Measurements from ENCODE around the gene NOTUM.
"Not testable (repeated sequence)": the region's sequence is repeated elsewhere in the genome, so short reads cannot be mapped to it uniquely, and the experiment has no call there.

The NOTUM gene

DNA sequence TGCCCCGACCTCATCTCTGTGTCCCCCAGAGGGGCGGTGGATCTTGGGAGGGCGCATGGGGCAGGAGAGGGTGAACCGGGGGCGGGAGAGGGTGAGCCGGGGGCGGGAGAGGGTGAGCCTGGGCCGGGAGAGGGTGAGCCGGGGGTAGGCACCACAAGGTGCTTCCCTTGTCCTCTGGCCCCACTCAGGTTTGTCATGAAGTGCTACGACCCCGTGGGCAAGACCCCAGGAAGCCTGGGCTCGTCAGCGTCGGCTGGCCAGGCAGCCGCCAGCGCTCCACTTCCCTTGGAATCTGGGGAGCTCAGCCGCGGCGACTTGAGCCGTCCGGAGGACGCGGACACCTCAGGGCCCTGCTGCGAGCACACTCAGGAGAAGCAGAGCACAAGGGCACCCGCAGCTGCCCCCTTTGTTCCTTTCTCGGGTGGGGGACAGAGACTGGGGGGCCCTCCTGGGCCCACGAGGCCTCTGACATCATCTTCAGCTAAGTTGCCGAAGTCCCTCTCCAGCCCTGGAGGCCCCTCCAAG is 35.3 kb upstream of the NOTUM start:
- DNase-seq (ENCODE audit: low read depth, low spot score): no peak

DNA sequence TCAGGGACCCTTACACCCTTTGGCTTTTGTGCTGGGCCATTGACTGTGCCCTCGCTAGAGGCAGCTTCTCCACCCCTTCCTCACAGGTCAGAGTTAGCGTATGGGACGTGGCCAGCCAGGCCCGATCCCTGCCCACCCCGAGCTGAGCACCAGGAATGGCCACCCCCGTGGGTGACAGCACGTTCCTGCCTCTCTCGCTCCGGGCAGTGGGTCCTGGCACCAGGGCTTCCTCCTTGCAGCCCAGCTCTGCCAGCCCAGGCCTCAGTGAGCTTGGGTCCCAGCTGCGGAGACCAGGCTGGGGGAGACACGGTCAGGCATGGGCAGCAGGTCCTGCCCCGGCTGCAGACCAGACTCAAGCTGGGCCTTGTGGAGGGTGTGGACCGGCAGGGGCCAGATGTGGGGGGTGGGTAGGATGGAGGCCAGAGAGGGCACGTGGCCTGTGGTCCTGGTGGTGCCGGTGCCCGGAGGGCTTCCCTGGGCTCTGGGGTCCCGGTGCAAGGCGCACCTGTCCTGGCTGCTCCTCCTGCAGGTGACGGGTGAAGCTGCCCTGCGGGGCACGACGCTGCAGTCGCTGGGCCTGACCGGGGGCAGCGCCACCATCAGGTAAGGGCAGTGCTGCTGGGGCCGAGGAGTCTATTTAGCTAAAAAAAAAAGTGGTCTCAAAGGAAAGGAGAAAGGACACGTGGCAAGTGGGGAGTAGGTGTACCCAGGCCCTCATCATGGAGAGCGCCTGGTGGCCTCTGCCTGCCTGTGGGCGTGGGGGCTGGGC is 34.7 kb upstream of the NOTUM start:
- no peak for DNase-seq (ENCODE audit: low read depth, low spot score)

DNA sequence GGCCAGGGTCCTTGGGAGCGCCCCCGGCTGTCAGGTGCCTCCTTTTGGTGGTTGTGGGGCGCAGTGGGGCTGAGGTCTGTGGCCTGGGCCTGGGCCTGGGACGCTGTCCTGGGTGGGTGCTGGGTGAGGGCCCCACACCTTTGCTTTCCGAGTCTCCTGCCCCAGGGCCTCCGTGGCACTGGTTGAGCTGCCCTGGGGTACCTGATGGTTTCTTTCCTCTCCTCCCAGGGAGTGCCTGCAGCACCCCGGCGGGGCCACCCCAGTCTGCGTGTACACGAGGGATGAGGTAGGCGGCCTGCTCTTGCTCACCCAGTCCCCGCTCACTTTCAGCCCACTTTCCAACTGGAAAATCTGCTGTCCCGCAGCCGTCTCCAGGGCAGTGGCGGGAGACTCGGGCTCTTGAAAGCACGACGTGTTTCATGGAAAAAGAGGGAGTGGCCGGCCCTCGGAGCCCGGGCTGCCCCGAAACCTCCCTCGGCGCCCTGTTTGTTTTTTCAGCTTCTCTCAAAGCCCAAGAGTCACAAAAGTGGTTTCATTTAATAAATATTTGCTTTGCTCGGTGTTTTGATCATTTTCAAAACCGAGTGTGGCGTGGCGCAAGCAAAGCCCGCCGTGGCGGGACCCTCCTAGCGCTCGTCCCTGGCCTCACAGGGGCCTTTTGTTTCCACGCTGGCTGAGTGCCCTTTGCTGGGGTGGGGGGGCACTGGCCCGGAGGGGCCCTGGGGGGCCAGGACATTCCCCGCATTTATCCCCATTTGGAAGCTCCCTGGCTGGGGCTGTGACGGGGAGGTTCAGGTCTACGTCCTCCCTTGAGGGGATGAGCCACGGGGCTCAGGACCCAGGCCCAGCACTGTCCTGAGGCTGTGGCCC is 33.8 kb upstream of the NOTUM start:
- DNase-seq (ENCODE audit: low read depth, low spot score): no peak

DNA sequence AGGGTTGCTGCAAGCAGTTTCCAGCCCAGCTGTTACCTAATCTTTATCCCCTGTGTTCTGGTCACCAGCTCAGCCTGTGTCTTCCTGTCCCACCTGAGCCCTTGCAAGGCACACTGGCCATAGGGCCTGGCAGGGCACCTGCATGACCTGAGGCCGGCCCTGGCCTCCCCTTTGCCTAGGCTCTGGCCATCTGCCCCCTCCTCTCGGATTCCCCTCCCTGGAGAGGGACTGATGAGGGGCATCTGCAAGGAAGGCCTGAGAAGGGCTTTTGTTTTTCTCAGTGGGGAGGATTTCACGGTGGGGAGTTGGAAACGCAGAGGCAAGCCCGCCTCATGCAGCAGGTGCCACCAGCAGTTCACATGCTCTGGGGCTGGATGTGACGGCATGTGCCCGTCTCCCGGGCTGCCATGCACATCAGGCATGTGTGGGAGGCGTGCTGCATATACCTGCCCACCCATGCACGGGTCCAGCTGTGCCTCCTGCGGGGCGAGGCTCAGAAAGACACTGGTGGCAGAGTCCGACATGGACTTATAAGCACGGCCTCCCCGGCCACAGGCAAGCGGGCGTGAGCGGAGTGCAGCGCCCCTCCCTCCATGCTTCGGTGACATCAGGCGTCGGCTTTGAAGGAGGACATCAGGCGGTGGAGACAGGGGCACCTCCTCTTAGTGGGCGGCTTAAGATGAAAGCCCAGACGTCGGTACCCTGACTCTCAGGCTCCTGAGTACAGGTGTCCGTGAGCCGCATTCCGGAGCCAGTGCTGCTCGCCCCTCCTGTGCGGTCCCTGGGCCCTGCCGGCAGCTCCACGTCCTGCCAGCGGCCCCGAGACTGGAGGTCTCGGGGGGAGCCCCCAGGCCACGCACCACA is 33.0 kb upstream of the NOTUM start:
- no peak for DNase-seq (ENCODE audit: low read depth, low spot score)

DNA sequence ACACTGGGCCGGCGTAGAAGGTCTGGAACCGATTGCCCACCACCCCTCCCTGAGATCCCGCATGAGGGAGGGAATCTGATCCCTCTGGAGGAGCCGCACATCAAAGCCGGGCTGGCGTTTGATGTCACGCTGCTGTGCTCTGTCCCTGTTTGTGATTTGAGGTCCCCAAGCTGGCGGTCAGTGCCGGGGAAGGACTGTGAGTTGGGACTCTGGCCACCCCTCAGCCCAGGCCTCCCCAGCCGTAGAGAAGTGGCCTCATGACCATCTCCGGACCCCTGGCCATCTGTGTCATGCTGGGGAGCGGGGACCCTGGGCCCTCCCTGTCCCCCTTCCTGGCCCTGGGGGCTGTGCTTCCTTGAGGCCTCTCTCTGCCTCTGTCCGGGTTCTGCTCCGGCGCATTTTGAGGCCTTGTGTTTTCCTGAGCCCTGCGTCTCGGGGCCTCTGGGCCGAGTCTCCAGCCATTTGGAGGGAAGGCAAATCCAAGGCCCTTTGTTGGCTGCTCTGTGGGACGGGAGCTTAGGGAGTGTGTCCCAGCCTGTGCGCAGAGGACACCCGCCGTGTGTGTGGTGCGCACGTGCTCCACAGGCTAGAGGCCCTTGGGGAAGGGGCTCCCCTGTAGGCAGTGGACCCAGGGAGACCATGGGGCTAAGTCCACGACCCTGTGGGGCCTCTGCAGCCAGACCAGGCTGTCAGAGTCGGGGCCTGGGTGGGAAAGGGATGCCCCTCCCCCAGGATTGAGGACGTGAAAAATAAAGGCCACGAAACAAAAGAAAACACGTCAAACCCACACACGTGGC is 31.5 kb upstream of the NOTUM start:
- no peak for DNase-seq (ENCODE audit: low read depth, low spot score)

DNA sequence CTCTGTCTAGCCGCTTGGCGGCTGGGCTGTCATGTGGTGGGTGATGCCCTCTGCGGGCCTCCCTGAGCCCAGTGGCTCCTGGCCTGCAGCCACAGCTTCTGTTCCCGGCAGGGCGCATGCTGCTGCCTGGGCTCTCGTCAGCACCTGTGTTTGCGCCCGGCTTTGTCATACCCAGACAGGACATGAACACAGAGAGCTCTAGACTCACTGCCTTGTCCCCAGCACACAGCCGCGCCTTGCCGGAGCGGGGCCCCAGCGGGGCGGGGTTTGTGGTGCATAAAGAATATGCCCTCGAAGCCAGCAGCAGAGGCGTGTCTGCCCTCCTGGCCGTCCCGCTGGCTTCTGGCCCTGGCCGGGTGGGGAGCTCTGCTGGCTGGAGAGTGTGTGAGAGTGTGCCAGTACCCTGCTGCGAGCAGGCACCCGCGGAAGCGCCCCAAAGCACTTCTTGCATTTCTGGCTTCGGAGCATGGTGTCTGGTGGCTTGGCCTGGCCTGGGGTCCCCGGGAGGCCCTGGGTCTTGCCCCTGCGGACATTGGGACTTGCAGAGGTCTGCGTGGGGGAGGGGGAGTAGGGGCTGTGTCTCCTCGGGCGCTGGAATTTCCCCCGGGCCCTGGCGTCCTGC is 30.8 kb upstream of the NOTUM start:
- DNase-seq (ENCODE audit: low read depth, low spot score): no peak

DNA sequence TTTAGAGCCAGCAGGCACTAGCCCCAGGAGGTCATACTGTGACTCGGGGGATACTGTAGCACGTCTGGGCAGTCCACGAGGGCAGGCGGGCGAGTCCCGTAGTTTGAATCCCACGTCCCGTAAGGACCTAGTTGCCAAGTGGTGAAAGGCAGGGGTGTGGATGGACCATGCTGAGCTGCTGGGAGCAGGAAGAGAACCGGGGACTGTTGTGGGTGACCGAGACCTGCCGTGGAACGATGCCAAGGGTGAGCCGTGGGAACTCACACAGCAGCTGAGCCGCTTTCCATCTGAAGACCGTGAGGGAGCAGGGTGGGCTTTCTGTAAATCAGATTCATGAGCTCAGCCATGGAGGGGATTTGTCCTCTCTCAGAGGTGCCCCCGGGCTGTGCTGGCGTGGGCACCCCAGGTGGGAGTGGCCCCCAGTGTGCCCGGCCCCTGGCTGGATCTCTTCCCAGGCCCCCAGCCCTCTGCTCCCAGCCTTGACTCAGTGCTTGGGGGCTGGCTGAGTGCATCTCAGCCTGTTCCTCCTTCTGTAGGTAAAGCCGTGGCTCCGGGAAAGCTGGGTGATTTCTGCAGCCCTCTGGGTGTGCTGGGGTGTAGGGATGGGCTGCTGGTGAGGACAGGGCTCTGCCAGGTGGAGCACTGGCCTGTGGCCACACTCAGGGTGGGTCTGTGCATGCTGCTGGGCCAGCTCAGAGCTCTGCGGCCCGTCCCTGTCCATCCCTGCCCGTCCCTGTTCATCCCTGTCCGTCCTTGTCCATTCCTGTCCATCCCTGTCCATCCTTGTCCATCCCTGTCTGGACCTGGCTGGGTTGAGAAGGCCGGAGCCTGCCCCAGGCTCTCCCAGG is 30.1 kb upstream of the NOTUM start:
- DNase-seq (ENCODE audit: low read depth, low spot score): no peak

DNA sequence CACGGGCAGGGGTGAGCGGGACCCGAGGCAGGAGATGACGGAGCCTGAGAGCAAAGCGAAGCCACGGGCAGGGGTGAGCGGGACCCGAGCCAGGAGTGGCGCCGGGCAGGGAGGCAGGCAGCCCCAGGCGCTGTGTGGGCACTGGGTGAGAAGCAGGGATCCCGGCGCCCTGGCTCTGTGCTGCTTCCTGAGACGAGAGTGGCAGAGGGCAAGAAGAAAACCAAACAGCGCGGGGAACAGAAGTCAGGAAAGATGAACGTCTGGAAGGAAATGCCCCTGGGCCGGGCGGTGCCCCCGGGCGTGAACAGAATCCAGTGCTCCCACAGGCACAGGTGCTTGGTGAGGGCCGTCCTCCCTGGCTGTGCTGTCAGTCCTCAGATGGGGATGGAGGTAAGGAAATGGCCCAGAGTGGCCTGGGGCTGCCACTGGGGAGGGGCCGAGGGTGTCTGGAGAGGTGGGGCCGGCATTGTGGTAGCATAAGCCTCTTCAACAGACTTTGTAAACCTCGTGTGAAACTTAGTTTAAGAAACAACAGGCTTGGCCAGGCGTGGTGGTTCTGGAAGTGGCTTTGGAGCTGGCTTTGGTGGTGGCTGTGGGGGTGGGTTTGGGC is 26.3 kb upstream of the NOTUM start:
- no peak for DNase-seq (ENCODE audit: low read depth, low spot score)

DNA sequence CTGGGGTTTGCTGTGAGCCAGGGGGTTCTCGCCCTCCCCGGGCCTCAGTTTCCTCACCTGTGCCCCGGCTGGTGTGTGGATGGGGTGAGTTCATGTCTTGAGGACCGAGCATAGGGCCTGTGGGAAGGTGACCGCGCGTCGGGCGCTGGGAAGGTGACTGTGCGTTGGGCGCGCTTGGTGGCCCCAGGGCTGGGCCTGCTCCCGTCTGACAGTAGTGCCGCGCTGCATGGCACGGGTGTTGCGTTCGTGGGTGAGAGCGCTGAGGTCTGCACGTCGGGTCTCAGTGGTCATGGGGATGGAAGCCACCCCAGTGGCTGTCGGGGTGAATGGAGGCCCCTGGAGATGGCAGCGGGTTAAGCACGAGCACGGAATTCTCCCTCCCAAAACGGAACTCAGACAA is 25.6 kb upstream of the NOTUM start:
- no peak for DNase-seq (ENCODE audit: low read depth, low spot score)

DNA sequence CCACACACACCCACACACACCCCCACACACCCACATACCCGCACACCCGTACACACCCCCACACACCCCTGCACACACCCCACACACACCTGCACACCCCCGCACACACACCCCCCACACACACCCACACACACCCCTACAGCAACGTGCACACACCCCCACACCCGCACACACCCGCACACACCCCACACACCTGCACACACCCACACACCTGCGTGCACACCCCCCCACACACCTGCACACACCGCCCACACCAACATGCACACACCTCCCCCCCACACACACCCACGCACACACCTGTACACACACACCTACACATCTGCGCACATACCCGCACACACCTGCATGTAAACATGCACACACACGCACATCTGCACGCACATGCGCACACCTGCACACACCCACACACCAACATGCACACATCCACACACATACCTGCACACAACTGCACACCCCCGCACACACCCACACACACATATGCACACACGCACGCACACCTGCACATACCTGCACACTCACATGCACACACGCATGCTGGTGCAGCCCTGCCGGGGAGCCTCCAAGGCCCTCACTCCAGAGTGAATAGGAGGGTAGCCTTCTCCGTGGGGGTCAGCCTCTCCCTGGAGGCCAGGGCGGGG is 23.9 kb upstream of the NOTUM start:
- DNase-seq (ENCODE audit: low read depth, low spot score): no peak

DNA sequence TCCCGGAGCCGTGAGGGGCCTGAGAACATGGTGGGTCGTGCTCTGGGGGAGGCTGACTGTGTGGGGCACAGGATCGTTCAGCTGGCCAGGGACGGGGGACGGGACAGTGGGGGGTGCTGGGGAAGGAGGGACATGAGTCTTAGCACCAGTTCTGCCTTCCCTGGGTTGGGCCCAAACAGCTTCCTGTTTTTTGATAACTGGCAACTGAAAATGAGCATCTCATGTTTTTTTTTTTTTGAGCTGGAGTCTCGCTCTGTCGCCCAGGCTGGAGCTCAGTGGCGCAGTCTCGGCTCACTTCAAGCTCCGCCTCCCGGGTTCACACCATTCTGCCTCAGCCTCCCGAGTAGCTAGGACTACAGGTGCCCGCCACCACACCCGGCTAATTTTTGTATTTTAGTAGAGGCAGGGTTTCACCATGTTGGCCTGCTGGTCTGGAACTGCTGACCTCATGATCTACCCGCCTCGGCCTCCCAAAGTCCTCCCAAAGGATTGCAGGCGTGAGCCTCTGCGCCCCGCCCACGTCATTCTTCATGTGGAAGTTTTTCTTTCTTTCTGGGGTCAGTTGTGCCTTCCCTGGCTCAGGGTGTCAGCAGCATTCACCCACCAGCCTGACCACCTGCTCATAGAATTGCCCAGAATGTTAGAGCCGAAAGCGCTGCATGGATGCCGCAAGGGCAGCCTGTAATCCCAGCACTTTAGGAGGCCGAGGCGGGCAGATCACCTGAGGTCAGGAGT is 22.8 kb upstream of the NOTUM start:
- DNase-seq (ENCODE audit: low read depth, low spot score): no peak

DNA sequence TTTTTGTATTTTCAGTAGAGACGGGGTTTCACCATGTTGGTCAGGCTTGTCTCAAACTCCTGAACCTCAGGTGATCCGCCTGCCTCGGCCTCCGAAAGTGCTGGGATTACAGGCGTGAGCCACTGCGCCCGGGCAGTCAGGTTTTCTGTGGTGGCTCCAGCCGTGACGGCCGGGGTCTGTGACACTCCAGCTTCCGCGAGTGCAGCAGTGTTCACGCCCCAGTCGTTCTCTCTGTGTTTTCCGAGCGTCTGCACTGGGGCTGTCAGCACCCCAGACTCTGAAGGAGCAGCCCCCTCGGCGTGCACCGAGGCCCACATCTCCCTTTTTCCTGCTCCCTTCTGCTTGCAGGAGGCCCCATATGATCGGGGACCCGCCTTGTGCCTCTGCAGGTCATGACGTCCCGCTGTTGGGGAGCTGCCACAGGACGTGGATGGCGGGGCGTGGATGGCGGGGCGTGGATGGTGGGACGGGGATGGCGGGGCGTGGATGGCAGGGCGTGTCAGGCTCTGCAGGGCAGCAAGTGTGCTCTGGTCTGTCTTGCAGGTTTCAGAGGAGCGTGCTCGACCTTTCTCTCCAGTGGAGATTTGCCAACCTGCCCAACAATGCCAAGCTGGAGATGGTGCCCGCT is 22.1 kb upstream of the NOTUM start:
- no peak for DNase-seq (ENCODE audit: low read depth, low spot score)

DNA sequence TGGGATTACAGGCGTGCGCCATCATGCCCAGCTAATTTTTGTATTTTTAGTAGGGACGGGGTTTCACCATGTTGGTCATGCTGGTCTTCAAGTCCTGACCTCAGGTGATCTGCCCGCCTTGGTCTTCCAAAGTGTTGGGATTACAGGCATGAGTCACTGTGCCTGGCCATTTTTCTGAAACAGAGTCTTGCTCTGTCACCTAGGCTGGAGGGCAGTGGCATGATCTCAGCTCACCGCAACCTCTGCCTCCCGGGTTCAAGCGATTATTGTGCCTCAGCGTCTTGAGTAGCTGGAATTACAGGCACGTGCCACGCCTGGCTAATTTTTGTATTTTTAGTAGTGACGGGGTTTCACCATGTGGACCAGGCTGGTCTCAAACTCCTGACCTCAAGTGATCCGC is 20.5 kb upstream of the NOTUM start:
- DNase-seq (ENCODE audit: low read depth, low spot score): not testable (repeated sequence)

DNA sequence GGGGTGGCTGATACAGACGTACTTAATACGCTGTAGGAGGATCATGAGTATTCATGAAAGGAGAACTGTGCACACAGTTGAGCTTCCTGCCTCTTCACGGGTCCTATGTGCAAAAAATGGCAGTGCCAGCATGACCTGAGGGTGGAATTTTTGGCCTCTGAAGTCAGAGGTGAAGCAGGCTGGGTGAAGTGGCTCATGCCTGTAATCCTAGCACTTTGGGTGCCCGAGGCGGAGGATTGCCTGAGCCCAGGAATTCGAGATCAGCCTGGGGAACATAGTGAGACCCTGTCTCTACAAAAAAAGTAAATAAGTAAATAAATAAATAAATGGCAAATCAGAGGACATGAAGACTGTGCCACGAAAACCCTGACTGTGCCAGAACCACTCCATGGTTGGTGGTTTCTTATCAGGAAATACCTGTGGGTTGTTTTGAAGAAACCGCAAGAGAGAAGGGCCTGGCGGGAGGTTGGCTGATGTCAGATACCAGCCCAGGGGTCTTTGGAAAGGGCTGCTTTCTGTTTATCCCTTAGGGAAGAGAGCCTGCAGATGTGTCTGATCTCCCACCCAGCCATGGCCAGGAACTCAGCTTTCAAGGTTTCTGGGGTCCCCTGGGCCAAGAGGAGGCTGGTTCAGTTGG is 19.8 kb upstream of the NOTUM start:
- no peak for DNase-seq (ENCODE audit: low read depth, low spot score)

DNA sequence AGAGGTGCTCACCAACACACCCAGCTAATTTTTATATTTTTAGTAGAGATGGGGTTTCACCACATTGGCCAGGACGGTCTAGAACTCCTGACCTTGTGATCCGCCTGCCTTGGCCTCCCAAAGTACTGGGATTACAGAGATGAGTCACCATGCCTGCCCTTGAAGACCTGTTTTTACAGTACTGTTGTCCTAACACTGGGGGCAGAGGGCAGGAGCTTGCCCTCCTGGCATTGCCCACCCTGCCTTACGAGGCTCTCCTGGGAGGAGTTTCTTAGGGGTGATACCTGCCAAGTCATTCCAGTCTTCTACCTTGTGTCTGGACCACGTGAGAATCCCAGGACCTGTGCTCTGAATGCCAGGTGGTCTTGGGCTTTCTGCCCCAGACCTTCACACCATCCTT is 19.1 kb upstream of the NOTUM start:
- no peak for DNase-seq (ENCODE audit: low read depth, low spot score)

DNA sequence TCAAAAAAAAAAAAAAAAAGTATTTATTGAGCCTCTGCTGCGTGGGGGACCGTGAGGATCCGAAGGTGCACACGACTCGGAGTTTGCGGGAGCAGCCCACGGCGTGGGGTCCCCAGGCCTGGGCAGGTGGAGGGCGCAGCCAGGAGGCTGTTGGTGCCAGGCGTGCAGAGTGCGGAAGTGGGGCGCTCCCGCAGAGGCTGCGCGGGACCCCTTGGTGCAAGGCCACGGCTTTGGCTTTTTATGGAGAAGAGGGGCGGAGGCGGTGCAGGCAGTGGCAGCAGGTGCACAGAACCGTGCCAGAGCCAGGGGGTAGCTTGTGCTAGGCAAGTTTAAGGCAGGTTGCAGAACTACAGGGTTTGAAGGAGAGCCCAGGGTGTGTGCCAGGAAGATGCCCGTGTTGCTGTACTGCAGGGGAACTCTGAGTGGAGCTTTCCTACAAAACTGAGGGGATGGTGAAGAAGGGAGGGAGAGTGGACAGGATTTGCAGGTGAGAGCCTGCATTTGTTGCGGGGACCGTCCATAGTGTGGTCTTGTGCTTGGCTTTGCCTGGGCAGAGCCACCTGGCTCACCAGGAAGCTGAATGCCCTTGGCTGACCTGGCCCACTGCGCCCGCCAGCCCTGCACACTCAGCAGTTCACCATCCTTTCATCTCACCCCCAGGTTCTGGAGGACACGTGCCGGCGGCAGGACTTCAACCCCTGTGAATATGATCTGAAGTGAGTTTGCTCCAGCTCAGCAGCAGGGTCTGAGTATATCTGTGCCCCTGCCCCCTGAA is 17.7 kb upstream of the NOTUM start:
- no peak for DNase-seq (ENCODE audit: low read depth, low spot score)

Data from iPS DF 19.7 (cell line).